NB4 (cell line): ENCODE results near the gene GABRG3.
"Not testable (repeated sequence)": the region's sequence is repeated elsewhere in the genome, so short reads cannot be mapped to it uniquely, and the experiment has no call there.

Source experiments
- MAX ChIP-seq: IDR thresholded peaks from 2 replicates; pipeline ENCODE4 v1.6.1; 2011; ENCODE audit warnings: low read depth, low read length
- TF ChIP-seq, protein P1 (sequence below): IDR thresholded peaks from one replicate; pipeline ENCODE4 v1.5.1; 2012; ENCODE audit warnings: low read depth, low read length

- TF ChIP-seq, protein P1, sequence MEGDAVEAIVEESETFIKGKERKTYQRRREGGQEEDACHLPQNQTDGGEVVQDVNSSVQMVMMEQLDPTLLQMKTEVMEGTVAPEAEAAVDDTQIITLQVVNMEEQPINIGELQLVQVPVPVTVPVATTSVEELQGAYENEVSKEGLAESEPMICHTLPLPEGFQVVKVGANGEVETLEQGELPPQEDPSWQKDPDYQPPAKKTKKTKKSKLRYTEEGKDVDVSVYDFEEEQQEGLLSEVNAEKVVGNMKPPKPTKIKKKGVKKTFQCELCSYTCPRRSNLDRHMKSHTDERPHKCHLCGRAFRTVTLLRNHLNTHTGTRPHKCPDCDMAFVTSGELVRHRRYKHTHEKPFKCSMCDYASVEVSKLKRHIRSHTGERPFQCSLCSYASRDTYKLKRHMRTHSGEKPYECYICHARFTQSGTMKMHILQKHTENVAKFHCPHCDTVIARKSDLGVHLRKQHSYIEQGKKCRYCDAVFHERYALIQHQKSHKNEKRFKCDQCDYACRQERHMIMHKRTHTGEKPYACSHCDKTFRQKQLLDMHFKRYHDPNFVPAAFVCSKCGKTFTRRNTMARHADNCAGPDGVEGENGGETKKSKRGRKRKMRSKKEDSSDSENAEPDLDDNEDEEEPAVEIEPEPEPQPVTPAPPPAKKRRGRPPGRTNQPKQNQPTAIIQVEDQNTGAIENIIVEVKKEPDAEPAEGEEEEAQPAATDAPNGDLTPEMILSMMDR: not testable (repeated sequence)
- not testable (repeated sequence) for TF ChIP-seq MAX
Observed at GRCh38 chr15:27004226-27004625, 33.2 kb downstream of the GABRG3 start.
